HL-60 (cell line): Measurements from ENCODE around the gene PSPN.

ENCODE experiments used
- CTCF ChIP-seq: IDR thresholded peaks from one replicate; pipeline ENCODE4 v1.5.1; 2011; ENCODE audit warnings: low read length, control low read depth, inconsistent platforms; ENCODE audit not compliant: insufficient read depth
- POLR2AphosphoS5 ChIP-seq: IDR thresholded peaks from 2 replicates; pipeline ENCODE4 v1.6.1; 2012; ENCODE audit warnings: low read depth
- REST ChIP-seq: IDR thresholded peaks from 2 replicates; pipeline ENCODE4 v1.6.1; 2012; ENCODE audit warnings: low read depth; ENCODE audit not compliant: insufficient replicate concordance

GRCh38 chr19:6413291-6413690 is 37.6 kb upstream of the PSPN start:
- TF ChIP-seq POLR2AphosphoS5, result no peak
- no peak for TF ChIP-seq CTCF
- TF ChIP-seq REST, result no peak
